ENCODE data around the gene NEK9.

NEK9 gene

GRCh38 chr14:75119056-75119455 is 7.8 kb downstream of the NEK9 start:
- no peak overlapping the region for H3K4me3 ChIP-seq (ENCODE audit: low read depth, low read length)
- no peak for DNase-seq (ENCODE audit: low read depth)
- no peak for TF ChIP-seq CTCF (IDR thresholded peaks at IDR 0.05; ENCODE audit: low read depth, low read length, missing control alignments)

- no peak for DNase-seq (ENCODE audit: low read depth)
- TF ChIP-seq CTCF (IDR thresholded peaks at IDR 0.05; ENCODE audit: low read depth, low read length, missing control alignments), result no peak
Measured at GRCh38 chr14:75113932-75114539, 12.8 kb downstream of the NEK9 start.

GRCh38 chr14:75109877-75110276 is 17.0 kb downstream of the NEK9 start:
- DNase-seq (ENCODE audit: low read depth), result no peak
- H3K4me3 ChIP-seq (ENCODE audit: low read depth, low read length), result no peak overlapping the region
- no peak for TF ChIP-seq CTCF (IDR thresholded peaks at IDR 0.05; ENCODE audit: low read depth, low read length, missing control alignments)

More at GRCh38 chr14:75113932-75114539, 12.8 kb downstream of the NEK9 start:
- no peak overlapping the region for H3K4me3 ChIP-seq (ENCODE audit: low read depth, low read length)

- no peak overlapping the region for H3K4me3 ChIP-seq (ENCODE audit: low read depth, low read length)
- no peak for TF ChIP-seq CTCF (IDR thresholded peaks at IDR 0.05; ENCODE audit: low read depth, low read length, missing control alignments)
- DNase-seq (ENCODE audit: low read depth), result no peak
Measured at GRCh38 chr14:75107186-75107585, 19.7 kb downstream of the NEK9 start.

- DNase-seq (ENCODE audit: low read depth), result no peak
- no peak for TF ChIP-seq CTCF (IDR thresholded peaks at IDR 0.05; ENCODE audit: low read depth, low read length, missing control alignments)
- H3K4me3 ChIP-seq (ENCODE audit: low read depth, low read length), result no peak overlapping the region
Measured at GRCh38 chr14:75101491-75101890, 25.4 kb downstream of the NEK9 start.

- TF ChIP-seq CTCF (IDR thresholded peaks at IDR 0.05; ENCODE audit: low read depth, low read length, missing control alignments), result no peak
- no peak overlapping the region for H3K4me3 ChIP-seq (ENCODE audit: low read depth, low read length)
- no peak for DNase-seq (ENCODE audit: low read depth)
Measured at GRCh38 chr14:75098682-75099081, 28.2 kb downstream of the NEK9 start.

GRCh38 chr14:75098212-75098611 is 28.6 kb downstream of the NEK9 start:
- DNase-seq (ENCODE audit: low read depth), result no peak
- TF ChIP-seq CTCF (IDR thresholded peaks at IDR 0.05; ENCODE audit: low read depth, low read length, missing control alignments), result no peak
- no peak overlapping the region for H3K4me3 ChIP-seq (ENCODE audit: low read depth, low read length)

All from GM12864 (cell line).